HG02588 (cell line): ENCODE data around the gene SDF4.
"Not testable (repeated sequence)": the region's sequence is repeated elsewhere in the genome, so short reads cannot be mapped to it uniquely, and the experiment has no call there.

Experiments
- ATAC-seq: cut with Tn5 transposase; IDR thresholded peaks from one replicate; pipeline ENCODE4 v1.9.1; 2021; ENCODE audit warnings: mild to moderate bottlenecking, moderate library complexity; ENCODE audit not compliant: unreplicated experiment

SDF4 gene

GRCh38 chr1:1259951-1260600 is 28.3 kb upstream of the SDF4 start:
- no peak for ATAC-seq

GRCh38 chr1:1259540-1259939 is 27.7 kb upstream of the SDF4 start:
- no peak for ATAC-seq

DNA sequence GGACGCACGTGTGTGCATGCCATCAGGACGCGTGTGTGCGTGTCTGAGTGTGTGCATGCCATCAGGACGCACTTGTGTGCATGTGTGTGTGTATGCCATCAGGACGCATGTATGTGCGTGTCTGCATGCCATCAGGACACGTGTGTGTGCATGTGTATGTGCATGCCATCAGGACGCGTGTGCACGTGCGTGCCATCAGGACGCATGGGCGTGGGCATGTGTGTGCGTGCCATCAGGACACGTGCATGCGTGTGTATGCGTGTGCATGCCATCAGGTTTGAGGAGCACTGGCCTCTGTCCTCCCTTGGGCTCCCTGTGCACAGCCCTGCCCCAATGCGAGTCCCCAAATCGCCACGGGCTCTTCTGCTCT is 27.3 kb upstream of the SDF4 start:
- no peak for ATAC-seq

DNA sequence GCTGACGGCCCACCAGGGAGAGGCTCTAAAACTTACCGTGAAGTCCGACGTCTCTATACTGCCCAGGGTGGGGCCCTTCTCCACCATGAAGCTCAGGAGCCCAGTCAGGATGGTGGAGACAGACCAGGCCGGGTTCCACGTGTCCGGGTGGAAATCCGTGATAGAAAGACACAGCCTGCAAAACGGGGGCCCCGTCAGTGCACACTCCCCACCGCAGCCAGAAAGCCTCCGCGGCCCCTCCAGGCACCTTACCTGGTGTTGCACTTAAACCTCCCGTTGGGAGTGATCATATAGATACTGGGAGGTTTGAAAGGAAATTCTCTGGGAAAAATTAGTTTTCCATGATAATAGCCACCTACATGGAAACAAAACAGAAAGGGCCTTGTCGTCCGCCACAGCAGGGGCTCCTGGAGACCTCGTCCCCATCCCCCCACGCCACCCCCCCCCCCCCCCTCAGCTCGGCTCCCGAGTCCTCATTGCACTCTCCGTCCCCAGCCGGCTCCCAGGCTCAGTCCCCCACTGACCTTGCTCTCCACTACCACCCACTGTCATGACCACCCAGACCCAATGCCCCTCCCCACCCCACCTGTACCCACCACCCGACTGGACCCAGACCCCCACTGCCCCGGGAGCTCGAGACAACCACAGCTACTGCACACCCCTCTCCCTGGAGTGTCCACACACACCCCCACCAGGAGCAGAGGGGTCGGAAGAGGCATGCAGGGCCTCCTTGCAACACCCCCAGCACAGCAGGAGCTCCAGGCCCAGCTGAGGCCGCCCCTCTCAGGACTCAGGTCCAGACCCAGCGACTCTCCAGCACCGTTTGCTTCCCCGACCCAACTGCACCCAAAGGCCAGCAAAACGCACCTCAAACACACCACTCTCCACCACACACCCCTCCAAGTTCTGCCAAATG is 25.4 kb upstream of the SDF4 start:
- no peak for ATAC-seq

DNA sequence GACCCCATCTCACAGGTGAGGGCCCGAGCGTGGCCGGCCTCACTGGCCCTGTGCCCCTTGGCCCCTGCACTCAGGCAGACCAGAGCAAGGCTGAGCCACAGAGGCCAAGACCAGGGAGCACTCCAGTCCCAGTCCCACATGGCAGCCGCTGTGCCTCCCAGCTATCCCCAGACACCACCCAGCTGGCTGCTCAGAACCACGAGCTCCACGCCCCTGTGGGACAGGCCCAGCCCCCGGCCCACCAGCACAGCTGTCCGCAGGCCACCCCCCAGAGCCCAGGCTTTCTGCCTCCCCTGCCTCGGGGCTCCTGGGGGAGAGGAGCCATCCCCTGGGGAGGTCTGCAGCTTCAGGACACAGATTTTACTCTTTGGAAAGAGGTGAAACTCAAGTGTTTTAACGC is 23.8 kb upstream of the SDF4 start:
- no peak for ATAC-seq

GRCh38 chr1:1255078-1255477 is 23.3 kb upstream of the SDF4 start:
- no peak for ATAC-seq

GRCh38 chr1:1254667-1254998 is 22.8 kb upstream of the SDF4 start:
- no peak for ATAC-seq

GRCh38 chr1:1253972-1254666 is 22.3 kb upstream of the SDF4 start:
- ATAC-seq, result no peak

GRCh38 chr1:1253314-1253713 is 21.5 kb upstream of the SDF4 start:
- no peak for ATAC-seq

DNA sequence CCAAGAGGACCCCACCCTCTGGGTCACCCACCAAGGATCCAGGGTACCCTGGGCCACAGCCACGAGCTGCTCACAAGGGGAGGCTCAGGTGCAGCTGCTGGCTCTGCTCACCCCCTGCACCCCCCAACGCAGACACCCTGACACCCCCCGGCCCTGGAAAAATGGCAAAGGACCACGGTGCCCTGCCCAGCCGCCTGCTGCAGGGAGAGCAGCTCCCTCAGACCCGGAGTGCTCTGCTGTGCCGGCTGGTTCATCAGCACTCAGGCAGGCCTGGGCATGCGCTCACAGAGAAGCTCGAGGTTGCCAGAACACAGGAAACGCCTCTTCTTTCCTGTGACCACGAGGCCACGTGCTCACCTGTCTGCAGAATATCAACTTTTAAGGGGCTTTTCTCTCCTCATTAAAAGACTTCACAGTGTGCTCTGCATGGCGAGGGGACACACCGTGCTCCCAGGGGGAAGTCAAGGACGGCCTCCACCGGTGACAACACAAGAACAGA is 19.0 kb upstream of the SDF4 start:
- ATAC-seq, result no peak

DNA sequence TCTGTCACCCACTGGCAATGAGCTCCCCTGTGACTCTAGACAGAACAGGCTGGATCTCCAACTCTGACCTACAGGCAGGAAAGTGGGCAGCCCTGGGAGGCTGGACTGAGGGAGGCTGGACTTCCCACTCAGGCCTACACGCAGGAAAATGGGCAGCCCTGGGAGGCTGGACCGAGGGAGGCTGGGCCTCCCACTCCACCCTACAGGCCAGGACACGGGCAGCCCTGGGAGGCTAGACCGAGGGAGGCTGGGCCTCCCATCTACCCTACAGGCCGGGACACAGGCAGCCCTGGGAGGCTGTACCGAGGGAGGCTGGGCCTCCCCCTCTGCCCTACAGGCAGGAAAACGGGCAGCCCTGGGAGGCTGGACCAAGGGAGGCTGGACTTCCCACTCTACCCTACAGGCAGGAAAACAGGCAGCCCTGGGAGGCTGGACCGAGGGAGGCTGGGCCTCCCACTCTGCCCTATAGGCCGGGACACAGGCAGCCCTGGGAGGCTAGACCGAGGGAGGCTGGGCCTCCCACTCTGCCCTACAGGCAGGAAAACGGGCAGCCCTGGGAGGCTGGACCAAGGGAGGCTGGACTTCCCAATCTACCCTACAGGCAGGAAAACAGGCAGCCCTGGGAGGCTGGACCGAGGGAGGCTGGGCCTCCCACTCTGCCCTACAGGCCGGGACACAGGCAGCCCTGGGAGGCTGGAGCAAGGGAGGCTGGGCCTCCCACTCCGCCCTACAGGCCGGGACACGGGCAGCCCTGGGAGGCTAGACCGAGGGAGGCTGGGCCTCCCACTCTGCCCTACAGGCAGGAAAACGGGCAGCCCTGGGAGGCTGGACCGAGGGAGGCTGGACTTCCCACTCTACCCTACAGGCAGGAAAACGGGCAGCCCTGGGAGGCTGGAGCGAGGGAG is 16.5 kb upstream of the SDF4 start:
- not testable (repeated sequence) for ATAC-seq

DNA sequence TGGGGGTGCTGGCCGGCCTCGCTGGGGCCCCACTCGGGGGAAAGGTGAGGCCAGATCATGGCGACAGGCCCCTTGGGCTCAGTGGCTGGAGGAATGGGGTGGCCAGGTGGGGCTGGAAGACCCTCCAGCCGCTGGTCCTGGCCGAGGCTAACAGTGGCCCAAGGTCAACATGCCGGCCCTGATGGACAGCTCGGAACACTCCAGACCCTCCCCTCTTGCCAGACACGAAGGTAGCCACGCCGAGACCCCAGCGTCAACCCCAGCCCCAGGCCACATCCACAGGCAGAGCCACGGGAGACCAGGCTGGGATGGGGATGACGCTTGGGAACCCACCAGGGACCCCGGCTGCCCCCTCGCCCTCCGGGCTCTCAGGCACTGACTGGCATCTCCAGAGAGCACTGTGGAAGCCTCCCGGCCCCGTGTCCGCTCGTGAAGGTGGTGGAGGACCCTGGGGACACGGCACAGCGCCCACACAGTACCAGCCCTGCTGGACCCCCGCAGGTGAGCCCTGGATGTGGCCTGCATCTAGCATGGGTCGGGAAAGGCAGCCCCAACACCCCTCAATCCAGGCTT is 15.6 kb upstream of the SDF4 start:
- no peak for ATAC-seq

DNA sequence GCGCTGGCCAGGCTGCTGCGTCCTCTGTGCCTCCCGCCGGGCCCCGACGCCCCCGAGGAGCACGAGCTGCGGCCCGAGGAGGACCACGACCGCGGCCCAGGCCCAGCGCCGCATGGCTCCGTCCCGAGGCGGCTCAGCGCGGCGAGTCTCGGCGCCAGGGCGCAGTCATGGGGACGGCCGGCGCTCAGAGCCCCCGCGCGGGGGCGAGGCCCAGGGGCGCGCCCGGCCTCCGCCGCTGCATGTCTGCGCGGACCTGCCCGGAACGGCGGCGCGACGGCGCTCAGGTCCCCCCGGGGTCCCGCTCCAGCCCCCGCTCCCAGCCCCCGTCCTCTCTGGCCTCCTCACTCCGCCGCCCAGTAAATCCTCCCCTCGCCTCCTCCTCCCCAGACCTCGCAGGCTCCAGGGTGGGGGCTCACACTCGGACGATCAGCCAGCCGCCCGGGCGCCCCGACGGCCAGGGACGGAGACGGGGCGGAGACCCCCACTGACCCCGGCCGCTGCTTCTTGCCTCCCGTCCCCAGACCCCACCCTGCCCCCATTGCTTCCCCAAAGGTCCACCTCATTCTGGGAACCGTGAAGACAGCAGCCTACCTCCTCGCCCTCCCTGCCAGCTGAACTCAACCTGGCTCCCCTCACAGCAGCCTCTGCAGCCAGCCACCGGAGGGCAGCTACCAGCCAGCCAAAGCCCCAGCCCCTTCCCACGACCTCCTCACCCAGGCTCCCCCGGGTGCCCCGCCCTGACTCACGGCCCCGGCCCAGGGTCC is 15.0 kb upstream of the SDF4 start, which contains the start of gene C1QTNF12:
C1QTNF12 (minus strand) TSS at position 146 of the 764 bp plus-strand sequence; CDS start at position 114, 32 bp downstream.
- no peak for ATAC-seq

GRCh38 chr1:1245817-1246576 is 14.2 kb upstream of the SDF4 start:
- no peak for ATAC-seq

- ATAC-seq, result no peak
Measured at GRCh38 chr1:1245178-1245816, 13.5 kb upstream of the SDF4 start.

DNA sequence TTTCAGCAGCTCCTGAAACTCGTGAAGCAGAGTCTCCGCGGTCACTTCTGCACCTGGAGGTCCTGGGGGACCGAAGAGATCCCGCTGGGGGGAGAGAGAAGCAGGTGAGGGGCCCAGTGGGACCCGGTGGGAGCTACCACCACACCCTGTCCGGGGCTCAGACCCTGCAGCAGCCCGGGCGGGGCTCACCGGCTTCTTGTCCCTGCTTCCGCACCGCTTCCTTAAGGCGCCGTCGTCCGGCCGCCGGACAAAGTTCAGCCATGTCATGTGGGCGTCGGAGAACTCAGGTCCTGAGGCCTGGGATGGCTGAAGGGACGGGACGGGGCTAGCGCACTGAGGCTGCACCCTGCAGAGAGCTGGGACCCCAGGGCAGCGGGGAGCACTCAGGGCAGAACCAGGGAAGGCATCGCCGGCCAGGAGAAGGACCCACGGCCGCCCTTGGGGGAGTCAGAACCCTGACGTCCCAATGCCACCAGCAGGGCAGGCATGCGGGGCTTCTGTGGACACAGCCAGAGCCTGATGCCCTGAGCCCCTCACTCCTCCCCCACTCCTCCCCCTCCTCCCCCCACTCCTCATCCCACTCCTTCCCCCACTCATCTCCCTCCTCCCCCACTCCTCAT is 12.5 kb upstream of the SDF4 start:
- no peak for ATAC-seq

GRCh38 chr1:1243807-1244191 is 12.0 kb upstream of the SDF4 start:
- ATAC-seq, result no peak

DNA sequence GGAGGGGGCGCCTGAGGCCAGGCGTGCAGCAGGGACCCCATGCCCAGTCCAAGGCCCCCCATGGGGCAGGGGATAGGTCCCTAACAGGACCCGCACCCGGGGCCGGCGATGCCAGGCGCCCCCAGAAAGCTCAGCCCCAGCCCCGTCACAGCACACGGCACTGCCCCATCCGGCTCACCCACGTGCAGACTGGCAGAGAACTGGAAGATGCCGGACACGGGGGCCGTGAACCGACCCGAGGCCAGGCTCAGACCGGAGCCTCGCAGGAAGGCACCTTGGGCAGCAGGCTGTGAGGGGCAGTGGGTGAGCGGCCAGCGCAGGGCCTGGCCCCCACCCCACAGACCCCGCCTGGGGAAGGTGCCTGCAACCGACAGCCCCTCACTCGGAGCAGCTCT is 11.5 kb upstream of the SDF4 start:
- no peak for ATAC-seq
